B cell (primary cell): ENCODE results near the gene SLC9C1. TPM values are rescaled to one million over a fixed set of nuclear protein-coding genes. Genes with fewer than 3 reads are reported as not detected.

Source experiments
- ATAC-seq: fragments of 200-7000 bp; cut with Tn5 transposase; one replicate; pipeline ENCODE4 v1.10.0; 2021; ENCODE audit warnings: low read depth, mild to moderate bottlenecking, moderate number of reproducible peaks, moderate library complexity
- CTCF ChIA-PET: fragments of 350-600 bp; sonication (Branson Sonifier 250); formaldehyde crosslinking; loops from one replicate; lab custom pipeline; 2021; ENCODE audit warnings: antibody characterized with exemption, inconsistent platforms; lab: Charles Lee
- POLR2A ChIA-PET: fragments of 350-600 bp; sonication (Branson Sonifier 250); formaldehyde crosslinking; loops from one replicate; lab custom pipeline; 2021; ENCODE audit warnings: antibody characterized with exemption; lab: Charles Lee
- DNase-seq: peaks from one replicate; pipeline ENCODE4 v3.0.0; 2013
- H2AFZ ChIP-seq: 2 replicates; pipeline ENCODE4 v1.6.1; 2012; ENCODE audit warnings: mild to moderate bottlenecking, low read depth, low read length; ENCODE audit not compliant: insufficient read depth, poor library complexity, severe bottlenecking
- H3K27ac ChIP-seq, 2 donors: 1 replicate in 1 of 2; 2 replicates in 1 of 2; pipeline ENCODE4 v1.5.1; 2012 to 2013; ENCODE audit warnings: low read length in 2 of 2, mild to moderate bottlenecking in 2 of 2, moderate library complexity in 1 of 2
- H3K27me3 ChIP-seq, 4 experiments: fragments of 200-600 bp in 1 of 4; sonication (generic) in 1 of 4; replicated peaks in 1 of 4; 1 replicate in 2 of 4; 2 replicates in 2 of 4; pipeline versions ENCODE4 v1.6.1 to v1.7.0; 2013 to 2016; ENCODE audit warnings: low read length in 3 of 4, mild to moderate bottlenecking in 2 of 4, mixed read lengths in 1 of 4, moderate library complexity in 1 of 4; ENCODE audit not compliant: insufficient read depth in 4 of 4, control insufficient read depth in 3 of 4; ENCODE audit errors: control extremely low read depth in 1 of 4
- H3K36me3 ChIP-seq, 2 experiments: replicated peaks in 1 of 2; 1 replicate in 1 of 2; 2 replicates in 1 of 2; pipeline versions ENCODE4 v1.6.1 to v1.7.1; 2013; ENCODE audit warnings: low read length in 1 of 2; ENCODE audit not compliant: insufficient read depth in 2 of 2, control insufficient read depth in 1 of 2; ENCODE audit errors: control extremely low read depth in 1 of 2, extremely low read depth in 1 of 2
- H3K4me1 ChIP-seq, 2 donors: fragments of 200-600 bp in 1 of 2; sonication (generic) in 1 of 2; 1 replicate in 1 of 2; 2 replicates in 1 of 2; pipeline versions ENCODE4 v1.5.1 to v1.6.1; 2013 to 2017; ENCODE audit warnings: low read length in 2 of 2; ENCODE audit not compliant: control insufficient read depth in 2 of 2, insufficient read depth in 2 of 2
- H3K4me2 ChIP-seq: replicated peaks from 2 replicates; pipeline ENCODE3; 2012; ENCODE audit warnings: mild to moderate bottlenecking, low read depth, low read length; ENCODE audit not compliant: poor library complexity, severe bottlenecking
- H3K4me3 ChIP-seq, 5 experiments: fragments of 200-600 bp in 1 of 5; sonication (generic) in 1 of 5; 1 replicate in 3 of 5; 2 replicates in 2 of 5; pipeline versions ENCODE4 v1.5.1 to v1.7.0; 2011 to 2016; ENCODE audit warnings: low read length in 4 of 5, mild to moderate bottlenecking in 4 of 5, low read depth in 2 of 5, control low read depth in 1 of 5, moderate library complexity in 1 of 5; ENCODE audit not compliant: insufficient read depth in 1 of 5; ENCODE audit errors: control extremely low read depth in 1 of 5, extremely low read depth in 1 of 5
- H3K79me2 ChIP-seq: fragments of 200-600 bp; sonication (generic); one replicate; pipeline ENCODE4 v1.6.0; 2016; ENCODE audit warnings: low read length; ENCODE audit not compliant: control insufficient read depth, insufficient read depth
- H3K9ac ChIP-seq: fragments of 200-600 bp; sonication (generic); 2 replicates; pipeline ENCODE4 v1.6.1; 2017; ENCODE audit warnings: mild to moderate bottlenecking, low read length, moderate library complexity
- H3K9me3 ChIP-seq, 3 donors: one replicate each; pipeline versions ENCODE4 v1.6.1 to v1.7.1; 2013; ENCODE audit warnings: low read length in 2 of 3; ENCODE audit not compliant: control insufficient read depth in 2 of 3, insufficient read depth in 1 of 3; ENCODE audit errors: control extremely low read depth in 1 of 3
- H4K20me1 ChIP-seq: 2 replicates; pipeline ENCODE4 v1.6.0; 2012; ENCODE audit warnings: mild to moderate bottlenecking, low read length; ENCODE audit not compliant: insufficient read depth, control insufficient read depth, poor library complexity, severe bottlenecking
- H3K27ac Mint-ChIP-seq: one replicate; pipeline ENCODE4 v1.8.0; 2021; ENCODE audit warnings: mixed read lengths
- H3K27me3 Mint-ChIP-seq: one replicate; pipeline ENCODE4 v1.8.0; 2021; ENCODE audit warnings: mixed read lengths
- H3K4me1 Mint-ChIP-seq: one replicate; pipeline ENCODE4 v1.8.0; 2021; ENCODE audit warnings: mixed read lengths
- H3K4me3 Mint-ChIP-seq: one replicate; pipeline ENCODE4 v1.8.0; 2021; ENCODE audit warnings: mixed read lengths
- H3K9me3 Mint-ChIP-seq: one replicate; pipeline ENCODE4 v1.8.0; 2022; ENCODE audit warnings: mixed read lengths; ENCODE audit not compliant: insufficient read depth
- CTCF ChIP-seq: fragments of 200-600 bp; IDR thresholded peaks from one replicate; pipeline ENCODE4 v1.8.0; 2022; ENCODE audit warnings: antibody characterized with exemption, mild to moderate bottlenecking
- EZH2 ChIP-seq: IDR thresholded peaks from 2 replicates; pipeline ENCODE4 v1.6.1; 2012; ENCODE audit warnings: borderline replicate concordance, low read depth, mild to moderate bottlenecking, moderate library complexity, low read length; ENCODE audit not compliant: insufficient read depth, poor library complexity, severe bottlenecking
- WGBS: methylation state at CpG from one replicate; pipeline ENCODE4 v1.1.5; 2013; ENCODE audit warnings: missing lambda C conversion rate; ENCODE audit not compliant: insufficient coverage; 5-methylcytosine and 5-hydroxymethylcytosine counted together
- intact Hi-C: fragments of 100-400 bp; cut with micrococcal nuclease; formaldehyde crosslinking; loops from one replicate; pipeline ENCODE4 v1.10.0; 2022
- polyA plus RNA-seq: library from polyadenylated mRNA; depleted of rRNA; stranded (reverse); fragments of >200 nt; gene quantifications from 2 replicates; pipeline ENCODE4 v1.2.3, GENCODE V29; 2012
- total RNA-seq, 2 donors: library from RNA; stranded (reverse); fragments of 120-200 nt in 1 of 2; gene quantifications; 1 replicate in 1 of 2; 2 replicates in 1 of 2; pipeline versions ENCODE4 v1.2.3 to v1.2.4, GENCODE V29; 2013 to 2022

Gene SLC9C1
- total and polyA plus RNA-seq, 2 donors (not counting 1 experiment from before 2014, with no cell fraction given) = 0.07 to 0.49 TPM

- Histone ChIP-seq H3K36me3 (peaks cover 0 to 34% of the 10 kb centered on the region in 2 experiments), H3K9me3 (peaks cover 0 to 3% (median 0%) of the 10 kb centered on the region in 3 donors), H3K27me3 (no peaks in the 10 kb centered on the region), H3K9ac (no peak overlapping the region), H4K20me1 (peaks cover 10% of the 10 kb centered on the region), H3K4me2 (no peak overlapping the region), H3K27ac (peak overlapping the region in 1 of 2 donors; percentile 2), H3K79me2 (peaks cover 33% of the 10 kb centered on the region), H3K4me1 (peaks cover 9 to 28% of the 10 kb centered on the region in 2 donors), H2AFZ (no peak overlapping the region), H3K4me3 (no peak overlapping the region)
- WGBS = no CpG with 5 or more reads among the region's 2 CpGs
- Mint-ChIP-seq H3K27ac (no peak overlapping the region), H3K4me3 (no peak overlapping the region), H3K27me3 (no peaks in the 10 kb centered on the region), H3K4me1 (peaks cover 64% of the 10 kb centered on the region), H3K9me3 (no peaks in the 10 kb centered on the region)
- ATAC-seq (no peak), DNase-seq (no peak)
- intact Hi-C loops = no loop called here
- POLR2A ChIA-PET = no interaction called here
- CTCF ChIA-PET = no interaction called here
- TF ChIP-seq CTCF = no peak
- TF ChIP-seq EZH2 = no peak
Observed at GRCh38 chr3:112341386-112341785, 47.4 kb upstream of the SLC9C1 start.

GRCh38 chr3:112339609-112340008 lies 45.6 kb upstream of the SLC9C1 start:
- peaks cover 1 to 19% of the 10 kb centered on the region in 2 experiments for H3K36me3 ChIP-seq
- ChIA-PET POLR2A (no interaction called here), CTCF (interaction anchor here (1.3 kb wide), 1 partner anchor 11 kb away, joined by 5 read pairs; no protein-coding TSS in a partner anchor)
- no peak overlapping the region for H3K4me2 ChIP-seq
- H3K4me1 ChIP-seq = peaks cover 25 to 46% of the 10 kb centered on the region in 2 donors
- no peak for ATAC-seq
- Mint-ChIP-seq H3K27me3 (no peaks in the 10 kb centered on the region), H3K9me3 (no peaks in the 10 kb centered on the region), H3K27ac (peak overlapping the region; percentile 57), H3K4me3 (no peak overlapping the region), H3K4me1 (peaks cover 67% of the 10 kb centered on the region)
- H3K79me2 ChIP-seq = peaks cover 49% of the 10 kb centered on the region
- no peak overlapping the region for H2AFZ ChIP-seq
- no peak for DNase-seq
- H3K27me3 ChIP-seq = no peaks in the 10 kb centered on the region
- H4K20me1 ChIP-seq = no peaks in the 10 kb centered on the region
- intact Hi-C loops = no loop called here
- peak overlapping the region in 1 of 2 donors; percentile 37 for H3K27ac ChIP-seq
- peaks cover 0 to 3% (median 0%) of the 10 kb centered on the region in 3 donors for H3K9me3 ChIP-seq
- no peak overlapping the region for H3K4me3 ChIP-seq
- H3K9ac ChIP-seq = no peak overlapping the region
- 100% methylated on average over 1 of the region's 2 CpGs for WGBS
- TF ChIP-seq CTCF (no peak), EZH2 (no peak)
